Measurements from ENCODE around the gene ADAMTS4.

The ADAMTS4 gene

GRCh38 chr1:161145832-161146231, 53.0 kb downstream of the ADAMTS4 start:
- DNase-seq (ENCODE audit: low read depth), result no peak

- DNase-seq (ENCODE audit: low read depth), result no peak
Observed at GRCh38 chr1:161140755-161141400, 58.0 kb downstream of the ADAMTS4 start.

GRCh38 chr1:161139766-161140165, 59.1 kb downstream of the ADAMTS4 start:
- DNase-seq (ENCODE audit: low read depth), result no peak

- DNase-seq (ENCODE audit: low read depth), result no peak
Observed at GRCh38 chr1:161138431-161138830, 60.4 kb downstream of the ADAMTS4 start.

GRCh38 chr1:161137881-161138280, 61.0 kb downstream of the ADAMTS4 start:
- no peak for DNase-seq (ENCODE audit: low read depth)

Data from stimulated activated CD8-positive, alpha-beta memory T cell treated with anti-CD3 and anti-CD28 coated beads, Interleukin-7, amount 100 ng/mL, for 24 hours (primary cell).